ENCODE results near the gene C17orf67.

GRCh38 chr17:56820207-56820606 is 13.5 kb downstream of the C17orf67 start:
- TF ChIP-seq POLR2AphosphoS5 (IDR thresholded peaks at IDR 0.05): no peak
- no peak for TF ChIP-seq POLR2A (IDR thresholded peaks at IDR 0.05)
- TF ChIP-seq CTCF (IDR thresholded peaks at IDR 0.05): no peak
